ENCODE data around the gene SUSD1. TPM values are rescaled to one million over a fixed set of nuclear protein-coding genes. Genes with fewer than 3 reads are reported as not detected.

The SUSD1 gene
- total and polyA plus RNA-seq, 2 donors from 2014 or later = 11.0 to 19.8 TPM

- Histone ChIP-seq H3K36me3 (ENCODE audit: control insufficient read depth in 2 of 3, insufficient read depth in 3 of 3, low read length in 3 of 3) (no peaks in the 10 kb centered on the region), H3K9ac (ENCODE audit: low read length in 3 of 3) (no peak overlapping the region)
- FAIRE-seq = no peak
Observed at GRCh38 chr9:112186695-112187094, 11.6 kb upstream of the SUSD1 start.

DNA sequence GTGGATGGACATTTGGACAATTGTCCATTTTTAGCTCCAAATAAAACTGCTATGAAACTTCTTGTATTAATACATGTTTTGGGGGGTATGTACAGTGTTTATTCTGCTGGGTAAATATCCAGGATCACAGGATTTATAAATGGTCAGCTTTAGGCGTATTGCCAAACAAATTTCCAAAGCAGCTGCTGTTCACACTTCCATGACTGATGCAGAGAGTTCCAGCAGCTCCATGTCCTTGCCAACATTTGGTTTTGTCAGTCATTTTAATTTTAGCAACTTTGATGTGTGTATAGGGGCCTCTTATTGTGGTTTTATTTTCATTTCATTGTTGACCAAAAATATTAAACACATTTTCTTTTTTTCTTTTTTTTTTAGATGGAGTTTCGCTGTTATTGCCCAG lies 9.8 kb upstream of the SUSD1 start:
- Histone ChIP-seq H3K4me3 (ENCODE audit: low read length in 3 of 3) (no peak overlapping the region), H3K9ac (ENCODE audit: low read length in 3 of 3) (no peak overlapping the region), H3K27me3 (ENCODE audit: control insufficient read depth, insufficient read depth, low read length) (no peaks in the 10 kb centered on the region), H3K36me3 (ENCODE audit: control insufficient read depth in 2 of 3, insufficient read depth in 3 of 3, low read length in 3 of 3) (no peaks in the 10 kb centered on the region), H3K4me1 (ENCODE audit: control insufficient read depth in 2 of 3, insufficient read depth in 2 of 3, low read depth in 1 of 3, low read length in 3 of 3) (peaks cover 0 to 8% (median 4%) of the 10 kb centered on the region in 3 donors), H3K9me3 (ENCODE audit: control insufficient read depth in 2 of 3, insufficient read depth in 1 of 3, low read length in 3 of 3) (no peaks in the 10 kb centered on the region), H3K27ac (ENCODE audit: low read depth in 2 of 2, low read length in 2 of 2) (no peak overlapping the region)
- intact Hi-C loops (cut with DNase I) = no loop called here
- FAIRE-seq (no peak), DNase-seq (no peak)
- TF ChIP-seq, protein P1, sequence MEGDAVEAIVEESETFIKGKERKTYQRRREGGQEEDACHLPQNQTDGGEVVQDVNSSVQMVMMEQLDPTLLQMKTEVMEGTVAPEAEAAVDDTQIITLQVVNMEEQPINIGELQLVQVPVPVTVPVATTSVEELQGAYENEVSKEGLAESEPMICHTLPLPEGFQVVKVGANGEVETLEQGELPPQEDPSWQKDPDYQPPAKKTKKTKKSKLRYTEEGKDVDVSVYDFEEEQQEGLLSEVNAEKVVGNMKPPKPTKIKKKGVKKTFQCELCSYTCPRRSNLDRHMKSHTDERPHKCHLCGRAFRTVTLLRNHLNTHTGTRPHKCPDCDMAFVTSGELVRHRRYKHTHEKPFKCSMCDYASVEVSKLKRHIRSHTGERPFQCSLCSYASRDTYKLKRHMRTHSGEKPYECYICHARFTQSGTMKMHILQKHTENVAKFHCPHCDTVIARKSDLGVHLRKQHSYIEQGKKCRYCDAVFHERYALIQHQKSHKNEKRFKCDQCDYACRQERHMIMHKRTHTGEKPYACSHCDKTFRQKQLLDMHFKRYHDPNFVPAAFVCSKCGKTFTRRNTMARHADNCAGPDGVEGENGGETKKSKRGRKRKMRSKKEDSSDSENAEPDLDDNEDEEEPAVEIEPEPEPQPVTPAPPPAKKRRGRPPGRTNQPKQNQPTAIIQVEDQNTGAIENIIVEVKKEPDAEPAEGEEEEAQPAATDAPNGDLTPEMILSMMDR (IDR thresholded peaks at IDR 0.05; ENCODE audit: borderline replicate concordance, extremely low read depth, insufficient read depth) = no peak

More at GRCh38 chr9:112186695-112187094, 11.6 kb upstream of the SUSD1 start:
- TF ChIP-seq, protein P1 (IDR thresholded peaks at IDR 0.05; ENCODE audit: borderline replicate concordance, extremely low read depth, insufficient read depth) = no peak
- Histone ChIP-seq H3K4me3 (ENCODE audit: low read length in 3 of 3) (no peak overlapping the region), H3K27ac (ENCODE audit: low read depth in 2 of 2, low read length in 2 of 2) (peak overlapping the region in 1 of 2 donors; percentile 17), H3K4me1 (ENCODE audit: control insufficient read depth in 2 of 3, insufficient read depth in 2 of 3, low read depth in 1 of 3, low read length in 3 of 3) (no peaks in the 10 kb centered on the region), H3K9me3 (ENCODE audit: control insufficient read depth in 2 of 3, insufficient read depth in 1 of 3, low read length in 3 of 3) (no peaks in the 10 kb centered on the region), H3K27me3 (ENCODE audit: control insufficient read depth, insufficient read depth, low read length) (no peaks in the 10 kb centered on the region)
- DNase-seq = no peak
- intact Hi-C loops (cut with DNase I) = no loop called here

DNA sequence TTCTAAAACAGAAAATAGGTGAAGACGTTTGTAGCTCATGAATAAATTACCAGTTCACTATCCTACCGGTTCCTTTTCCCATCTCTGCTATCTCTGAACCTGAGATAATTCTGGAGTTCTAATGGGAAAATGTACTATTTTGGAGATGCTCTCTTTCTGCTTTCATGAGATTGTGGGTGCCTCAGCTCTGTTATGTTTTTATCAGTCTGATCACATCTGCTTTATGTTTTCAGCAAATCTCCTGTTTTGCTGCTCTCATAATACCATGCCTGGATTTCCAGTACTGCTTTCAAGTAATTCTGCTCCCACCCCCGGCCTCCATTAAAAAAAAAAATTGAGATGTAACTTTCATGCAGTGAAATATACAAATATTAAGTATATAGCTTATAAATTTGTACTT lies 9.1 kb upstream of the SUSD1 start:
- peaks cover 0 to 8% (median 4%) of the 10 kb centered on the region in 3 donors for H3K4me1 ChIP-seq (ENCODE audit: control insufficient read depth in 2 of 3, insufficient read depth in 2 of 3, low read depth in 1 of 3, low read length in 3 of 3)
- no peaks in the 10 kb centered on the region for H3K27me3 ChIP-seq (ENCODE audit: control insufficient read depth, insufficient read depth, low read length)
- H3K9me3 ChIP-seq (ENCODE audit: control insufficient read depth in 2 of 3, insufficient read depth in 1 of 3, low read length in 3 of 3) = no peaks in the 10 kb centered on the region
- TF ChIP-seq, protein P1 (IDR thresholded peaks at IDR 0.05; ENCODE audit: borderline replicate concordance, extremely low read depth, insufficient read depth) = no peak
- no peak overlapping the region for H3K27ac ChIP-seq (ENCODE audit: low read depth in 2 of 2, low read length in 2 of 2)
- no peak overlapping the region for H3K9ac ChIP-seq (ENCODE audit: low read length in 3 of 3)
- H3K4me3 ChIP-seq (ENCODE audit: low read length in 3 of 3) = no peak overlapping the region
- DNase-seq = no peak
- no peaks in the 10 kb centered on the region for H3K36me3 ChIP-seq (ENCODE audit: control insufficient read depth in 2 of 3, insufficient read depth in 3 of 3, low read length in 3 of 3)
- intact Hi-C loops (cut with DNase I) = no loop called here
- FAIRE-seq = no peak

GRCh38 chr9:112180387-112180881 lies 5.3 kb upstream of the SUSD1 start:
- FAIRE-seq (no peak), DNase-seq (no peak)
- Histone ChIP-seq H3K27ac (ENCODE audit: low read depth in 2 of 2, low read length in 2 of 2) (no peak overlapping the region), H3K36me3 (ENCODE audit: control insufficient read depth in 2 of 3, insufficient read depth in 3 of 3, low read length in 3 of 3) (no peaks in the 10 kb centered on the region), H3K4me1 (ENCODE audit: control insufficient read depth in 2 of 3, insufficient read depth in 2 of 3, low read depth in 1 of 3, low read length in 3 of 3) (peaks cover 4 to 17% (median 4%) of the 10 kb centered on the region in 3 donors), H3K9me3 (ENCODE audit: control insufficient read depth in 2 of 3, insufficient read depth in 1 of 3, low read length in 3 of 3) (no peaks in the 10 kb centered on the region), H3K27me3 (ENCODE audit: control insufficient read depth, insufficient read depth, low read length) (no peaks in the 10 kb centered on the region), H3K9ac (ENCODE audit: low read length in 3 of 3) (no peak overlapping the region), H3K4me3 (ENCODE audit: low read length in 3 of 3) (no peak overlapping the region)
- intact Hi-C loops (cut with DNase I) = no loop called here
- TF ChIP-seq, protein P1 (IDR thresholded peaks at IDR 0.05; ENCODE audit: borderline replicate concordance, extremely low read depth, insufficient read depth) = no peak

All from kidney (tissue), 14 donors.